B cell (primary cell): ENCODE measurements around the gene SH2D5.

Source experiments
- CTCF ChIP-seq: fragments of 200-600 bp; IDR thresholded peaks from one replicate; pipeline ENCODE4 v1.8.0; 2022; ENCODE audit warnings: antibody characterized with exemption, mild to moderate bottlenecking
- EZH2 ChIP-seq: IDR thresholded peaks from 2 replicates; pipeline ENCODE4 v1.6.1; 2012; ENCODE audit warnings: borderline replicate concordance, low read depth, mild to moderate bottlenecking, moderate library complexity, low read length; ENCODE audit not compliant: insufficient read depth, poor library complexity, severe bottlenecking

GRCh38 chr1:20723159-20723536 lies 9.4 kb downstream of the SH2D5 start:
- TF ChIP-seq CTCF (no peak), EZH2 (no peak)
